NT2/D1 (cell line): Measurements from ENCODE around the gene ERC1.
"Not testable (repeated sequence)": the region's sequence is repeated elsewhere in the genome, so short reads cannot be mapped to it uniquely, and the experiment has no call there.

ENCODE experiments used
- DNase-seq: peaks from one replicate; pipeline ENCODE4 v3.0.0-alpha.2; 2011; ENCODE audit warnings: low read depth, low spot score
- H3K27me3 ChIP-seq: 2 replicates; pipeline ENCODE4 v1.6.0; 2011; ENCODE audit warnings: mild to moderate bottlenecking; ENCODE audit not compliant: insufficient read length, insufficient read depth
- H3K36me3 ChIP-seq: 2 replicates; pipeline ENCODE4 v1.6.1; 2011; ENCODE audit warnings: mild to moderate bottlenecking, low read length, mixed read lengths; ENCODE audit not compliant: insufficient read depth, insufficient read length
- H3K4me1 ChIP-seq: 2 replicates; pipeline ENCODE4 v1.5.1; 2011; ENCODE audit not compliant: insufficient read depth, insufficient read length
- H3K4me3 ChIP-seq: 2 replicates; pipeline ENCODE4 v1.5.1; 2011; ENCODE audit warnings: low read depth; ENCODE audit not compliant: insufficient read length
- H3K9ac ChIP-seq: 2 replicates; pipeline ENCODE4 v1.6.0; 2011; ENCODE audit warnings: low read depth; ENCODE audit not compliant: insufficient read length
- H3K9me3 ChIP-seq: 2 replicates; pipeline ENCODE4 v1.5.1; 2011; ENCODE audit warnings: mild to moderate bottlenecking, low read length; ENCODE audit not compliant: insufficient read depth
- SUZ12 ChIP-seq: IDR thresholded peaks from 2 replicates; pipeline ENCODE4 v1.6.1; 2011; ENCODE audit not compliant: insufficient read length, insufficient read depth; ENCODE audit errors: extremely low read depth
- YY1 ChIP-seq: IDR thresholded peaks from 2 replicates; pipeline ENCODE4 v1.6.1; 2011; ENCODE audit not compliant: insufficient read length, insufficient read depth
- ZNF274 ChIP-seq: IDR thresholded peaks from 2 replicates; pipeline ENCODE4 v1.6.1; 2011; ENCODE audit warnings: mild to moderate bottlenecking, low read depth, low read length

ERC1 gene

DNA sequence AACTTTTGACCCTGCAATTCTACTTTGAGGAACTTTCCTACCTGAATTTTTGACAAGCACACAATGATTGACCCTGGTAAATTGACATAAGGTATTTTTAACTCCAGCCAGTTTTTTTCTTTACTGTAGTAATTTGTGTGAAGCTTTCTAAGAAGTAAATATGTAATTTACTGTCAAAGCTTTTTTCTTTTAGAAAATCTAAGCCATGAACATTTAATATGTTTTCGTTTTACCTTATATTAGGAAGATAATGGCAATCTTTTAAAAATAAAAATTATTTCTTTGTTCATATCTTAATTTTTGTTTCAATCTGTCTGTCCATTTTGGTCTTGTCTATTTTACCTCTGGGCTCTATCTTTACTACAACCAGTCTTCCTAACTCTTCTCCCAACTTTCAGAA is 323.5 kb downstream of the ERC1 start:
- DNase-seq, result no peak
- peaks cover 3% of the 10 kb centered on the region for H3K36me3 ChIP-seq
- no peak for TF ChIP-seq ZNF274
- TF ChIP-seq SUZ12, result no peak
- no peak for TF ChIP-seq YY1

DNA sequence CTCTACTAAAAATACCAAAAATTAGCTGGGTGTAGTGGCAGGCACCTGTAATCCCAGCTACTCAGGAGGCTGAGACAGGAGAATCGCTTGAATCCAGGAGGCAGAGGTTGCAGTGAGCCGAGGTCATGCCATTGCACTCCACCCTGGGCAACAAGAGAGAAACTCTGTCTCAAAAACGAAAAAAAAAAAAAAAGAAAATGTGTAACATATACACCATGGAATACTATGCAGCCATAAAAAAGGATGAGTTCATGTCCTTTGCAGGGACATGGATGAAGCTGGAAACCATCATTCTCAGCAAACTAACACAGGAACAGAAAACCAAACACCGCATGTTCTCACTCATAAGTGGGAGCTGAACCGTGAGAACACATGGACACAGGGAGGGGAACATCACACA is 326.0 kb downstream of the ERC1 start:
- H3K27me3 ChIP-seq, H3K4me3 ChIP-seq, DNase-seq, H3K4me1 ChIP-seq, H3K9ac ChIP-seq, H3K36me3 ChIP-seq: not testable (repeated sequence)
- peaks cover 10% of the 10 kb centered on the region; the same call in 1 of the 2 replicates for H3K9me3 ChIP-seq

More for the DNA sequence above, 323.5 kb downstream of the ERC1 start:
- no peak overlapping the region for H3K4me3 ChIP-seq
- H3K9ac ChIP-seq, result no peak overlapping the region
- H3K9me3 ChIP-seq, result peaks cover 10% of the 10 kb centered on the region; the same call in 1 of the 2 replicates
- no peaks in the 10 kb centered on the region for H3K4me1 ChIP-seq
- H3K27me3 ChIP-seq, result no peaks in the 10 kb centered on the region

DNA sequence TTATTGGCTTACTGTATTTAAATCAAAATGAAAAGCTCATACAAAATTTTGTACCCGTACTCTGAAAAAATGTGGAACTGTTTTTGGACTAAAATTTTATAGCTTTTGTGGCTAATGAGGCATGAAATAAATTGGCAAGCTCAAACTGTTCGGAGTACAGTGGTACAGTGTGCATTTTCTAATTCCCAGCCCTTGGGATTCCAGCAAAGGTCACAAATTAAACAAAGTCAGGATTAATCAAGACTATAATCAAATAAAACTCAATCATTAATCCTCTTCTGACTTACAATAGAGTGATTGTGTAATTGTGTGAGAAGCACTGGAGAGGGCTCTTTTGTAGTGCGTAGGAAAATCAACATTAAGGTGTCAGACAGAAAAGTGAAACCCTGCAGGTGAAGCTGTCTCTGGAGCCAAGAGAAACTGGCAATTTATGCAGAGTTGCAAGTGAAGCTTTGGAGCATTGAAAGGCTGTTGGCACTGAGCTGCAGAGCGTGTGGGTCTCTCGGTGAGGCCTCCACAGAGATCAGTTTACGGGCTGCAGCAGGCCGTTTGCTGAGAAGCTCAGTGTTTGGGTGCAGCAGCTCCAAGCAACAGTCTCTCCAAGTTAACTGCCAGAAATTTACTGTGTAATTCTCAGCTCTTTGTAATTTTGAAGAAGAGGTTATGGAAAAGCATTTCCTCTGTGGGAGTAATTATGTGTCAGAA is 327.5 kb downstream of the ERC1 start:
- peaks cover 10% of the 10 kb centered on the region; the same call in 1 of the 2 replicates for H3K9me3 ChIP-seq
- H3K4me1 ChIP-seq, result no peaks in the 10 kb centered on the region
- H3K36me3 ChIP-seq, result no peaks in the 10 kb centered on the region
- H3K9ac ChIP-seq, result peak overlapping the region; percentile 13
- H3K4me3 ChIP-seq, result no peak overlapping the region
- peak; percentile 32 for DNase-seq
- no peak for TF ChIP-seq ZNF274
- TF ChIP-seq SUZ12, result no peak
- no peaks in the 10 kb centered on the region for H3K27me3 ChIP-seq

DNA sequence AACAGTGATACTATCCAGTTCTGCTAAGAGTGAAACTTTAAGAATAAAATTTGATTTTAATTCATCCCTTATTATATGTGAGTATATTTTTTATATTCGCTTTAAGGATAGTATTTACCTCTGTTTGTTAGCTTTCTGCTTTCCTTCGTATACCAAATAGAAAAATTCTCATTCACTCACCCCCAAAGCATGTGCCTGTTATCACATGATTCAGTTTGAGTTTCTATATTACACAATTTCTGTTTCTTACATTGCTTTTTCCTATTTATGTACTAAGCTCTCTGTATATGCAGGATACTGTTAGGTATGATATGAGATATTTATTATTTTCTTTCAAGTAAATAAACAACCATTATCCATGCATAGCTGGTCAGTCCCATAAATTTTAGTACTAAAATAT is 328.2 kb downstream of the ERC1 start:
- Histone ChIP-seq H3K36me3 (no peaks in the 10 kb centered on the region), H3K4me1 (no peaks in the 10 kb centered on the region), H3K4me3 (no peak overlapping the region), H3K9ac (no peak overlapping the region), H3K27me3 (no peaks in the 10 kb centered on the region), H3K9me3 (peaks cover 7% of the 10 kb centered on the region; the same call in 1 of the 2 replicates)
- no peak for DNase-seq
- TF ChIP-seq YY1, result no peak
- no peak for TF ChIP-seq SUZ12
- TF ChIP-seq ZNF274, result no peak

DNA sequence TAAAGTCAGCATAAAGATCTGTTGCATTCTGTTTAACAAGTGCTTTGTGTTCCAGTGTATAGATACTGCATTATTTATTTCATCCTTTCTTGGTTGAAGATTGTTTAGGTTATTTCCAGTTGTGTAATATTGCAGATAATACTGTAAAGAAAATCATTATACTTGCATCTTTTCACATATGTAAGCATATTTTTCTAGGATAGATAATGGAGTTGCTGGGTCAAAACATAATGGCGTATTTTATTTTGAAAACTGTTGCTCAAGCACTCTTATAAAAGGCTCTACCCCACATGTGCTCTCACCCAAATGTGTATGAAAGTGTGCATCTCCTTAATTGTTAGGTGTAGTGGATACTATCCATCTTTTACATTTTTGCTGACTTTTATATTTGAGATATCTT is 329.0 kb downstream of the ERC1 start:
- H3K4me3 ChIP-seq, result no peak overlapping the region
- no peak overlapping the region for H3K9ac ChIP-seq
- no peaks in the 10 kb centered on the region for H3K9me3 ChIP-seq
- no peaks in the 10 kb centered on the region for H3K4me1 ChIP-seq
- DNase-seq, result no peak
- H3K36me3 ChIP-seq, result no peaks in the 10 kb centered on the region
- TF ChIP-seq ZNF274, result no peak
- H3K27me3 ChIP-seq, result no peaks in the 10 kb centered on the region

DNA sequence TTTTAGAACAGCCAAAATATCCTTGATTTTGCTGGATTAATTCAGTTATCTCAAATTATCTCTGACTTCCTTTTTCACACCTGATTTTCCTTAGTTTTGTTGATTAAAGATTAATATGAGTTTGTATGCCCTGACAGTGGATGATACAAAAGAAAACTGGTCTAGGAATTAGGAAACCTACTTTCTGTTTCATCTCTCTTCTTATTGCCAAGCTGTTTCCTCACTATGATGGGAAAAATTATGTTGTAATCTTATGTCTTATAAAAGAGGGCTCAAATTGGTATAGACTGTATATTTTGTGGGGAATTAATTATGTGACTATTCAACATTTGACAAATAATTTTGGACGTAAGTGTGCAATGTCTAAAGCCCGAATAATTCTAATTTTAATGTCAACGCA is 331.8 kb downstream of the ERC1 start:
- H3K36me3 ChIP-seq, result no peaks in the 10 kb centered on the region
- H3K9me3 ChIP-seq, result no peaks in the 10 kb centered on the region
- no peak overlapping the region for H3K9ac ChIP-seq
- H3K4me1 ChIP-seq, result no peaks in the 10 kb centered on the region
- DNase-seq, result no peak
- TF ChIP-seq ZNF274 (no peak), YY1 (no peak), SUZ12 (no peak)
- no peak overlapping the region for H3K4me3 ChIP-seq
- H3K27me3 ChIP-seq, result no peaks in the 10 kb centered on the region

DNA sequence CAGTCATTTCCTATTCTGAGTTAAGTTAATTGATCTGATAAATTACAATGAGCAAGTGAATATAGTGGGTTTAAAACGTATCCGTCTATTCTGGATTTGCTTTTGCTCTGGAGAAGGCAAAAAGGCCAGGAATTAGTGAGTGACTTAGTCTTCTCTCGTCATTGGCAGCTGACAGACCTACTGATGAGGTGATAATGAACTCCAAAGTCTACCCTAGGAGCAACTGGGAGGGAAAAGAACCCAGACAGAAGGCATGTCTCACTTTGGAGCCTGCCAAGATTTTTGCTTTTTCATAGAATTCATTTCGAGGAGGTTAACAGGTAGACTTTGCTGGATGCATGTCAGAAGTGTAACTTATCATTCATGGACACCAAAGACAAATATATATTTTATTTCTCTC is 333.1 kb downstream of the ERC1 start:
- no peak for DNase-seq
- no peaks in the 10 kb centered on the region for H3K4me1 ChIP-seq
- H3K9ac ChIP-seq, result no peak overlapping the region
- no peak for TF ChIP-seq YY1
- no peaks in the 10 kb centered on the region for H3K36me3 ChIP-seq
- H3K27me3 ChIP-seq, result no peaks in the 10 kb centered on the region
- H3K4me3 ChIP-seq, result no peak overlapping the region
- no peaks in the 10 kb centered on the region for H3K9me3 ChIP-seq

DNA sequence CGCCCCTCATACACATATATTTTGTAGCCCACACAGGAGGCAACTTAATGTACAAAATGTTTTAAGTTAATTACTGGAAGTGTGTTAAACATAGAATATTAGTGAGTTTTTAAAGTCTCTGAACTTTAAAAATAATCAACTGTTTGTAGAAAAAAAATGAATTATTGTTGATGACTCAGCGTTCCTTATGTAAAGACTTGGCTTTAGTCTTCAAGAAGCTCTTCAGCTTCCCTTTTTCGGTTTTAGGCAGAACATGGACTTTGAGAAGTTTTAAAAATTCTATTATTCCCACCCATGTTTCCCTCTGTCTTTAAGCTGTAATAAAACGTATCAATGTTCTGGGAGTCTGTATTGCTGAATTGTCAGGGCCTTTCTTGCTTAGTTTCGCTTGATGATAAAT is 333.9 kb downstream of the ERC1 start:
- TF ChIP-seq YY1 (no peak), SUZ12 (no peak), ZNF274 (no peak)
- no peaks in the 10 kb centered on the region for H3K36me3 ChIP-seq
- no peaks in the 10 kb centered on the region for H3K4me1 ChIP-seq
- no peak overlapping the region for H3K9ac ChIP-seq
- no peaks in the 10 kb centered on the region for H3K27me3 ChIP-seq
- no peak overlapping the region for H3K4me3 ChIP-seq
- no peaks in the 10 kb centered on the region for H3K9me3 ChIP-seq
- no peak for DNase-seq
